ENCODE measurements around the gene INSIG1. TPM values are rescaled to one million over a fixed set of nuclear protein-coding genes. Genes with fewer than 3 reads are reported as not detected.

INSIG1 gene
- total RNA-seq, result 88.8 and 132 TPM in 2 replicates

GRCh38 chr7:155297517-155298287 lies at the start of gene INSIG1:
Gene INSIG1, plus strand, starts transcription at chr7:155297878. Its CDS starts 408 bp downstream, at chr7:155298286.

Other genes with a start within 250 kb of the INSIG1 start
- gene HTR5A, start 227.6 kb upstream of the INSIG1 start, total RNA-seq, result not detected in 2 replicates
- not detected in 2 replicates for gene EN2, start 160.3 kb downstream of the INSIG1 start, total RNA-seq
- gene CNPY1, start 248.7 kb downstream of the INSIG1 start, total RNA-seq, result not detected in 2 replicates

Data from aortic smooth muscle cell (primary cell).